Mesenchymal stem cell (in vitro differentiated cells and primary cell): Measurements from ENCODE around the gene PAPPA2.

Source experiments
- DNase-seq: peaks from one replicate; pipeline ENCODE4 v3.0.0-alpha.2; 2013
- H2AFZ ChIP-seq: one replicate; pipeline ENCODE4 v1.6.1; 2013; ENCODE audit warnings: low read depth, mild to moderate bottlenecking, control low read depth, inconsistent platforms, low read length, moderate library complexity
- H2AK5ac ChIP-seq: 2 replicates; pipeline ENCODE4 v1.6.1; 2013; ENCODE audit warnings: low read length, moderate library complexity, mild to moderate bottlenecking, inconsistent platforms; ENCODE audit not compliant: severe bottlenecking
- H2BK120ac ChIP-seq: one replicate; pipeline ENCODE4 v1.6.1; 2013; ENCODE audit warnings: low read depth, mild to moderate bottlenecking, inconsistent platforms, low read length, moderate library complexity
- H2BK12ac ChIP-seq, 2 experiments: one replicate each; pipeline ENCODE4 v1.6.1; 2013; ENCODE audit warnings: inconsistent platforms in 2 of 2, low read length in 2 of 2, mild to moderate bottlenecking in 2 of 2, moderate library complexity in 2 of 2, control low read depth in 1 of 2
- H2BK15ac ChIP-seq: one replicate; pipeline ENCODE4 v1.6.1; 2013; ENCODE audit warnings: mild to moderate bottlenecking, low read depth, inconsistent platforms; ENCODE audit not compliant: poor library complexity, severe bottlenecking
- H2BK5ac ChIP-seq: 2 replicates; pipeline ENCODE4 v1.6.1; 2013; ENCODE audit warnings: low read depth, mild to moderate bottlenecking, low read length, control low read depth, inconsistent platforms; ENCODE audit not compliant: poor library complexity, severe bottlenecking
- H3K14ac ChIP-seq, 2 experiments: one replicate each; pipeline ENCODE4 v1.6.1; 2013; ENCODE audit warnings: inconsistent platforms in 2 of 2, low read length in 2 of 2, control low read depth in 1 of 2, mild to moderate bottlenecking in 1 of 2, moderate library complexity in 1 of 2
- H3K18ac ChIP-seq, 2 experiments: one replicate each; pipeline ENCODE4 v1.6.1; 2013; ENCODE audit warnings: inconsistent platforms in 2 of 2, low read length in 2 of 2, control low read depth in 1 of 2, low read depth in 1 of 2, mild to moderate bottlenecking in 1 of 2
- H3K23ac ChIP-seq, 2 experiments: one replicate each; pipeline ENCODE4 v1.6.1; 2013; ENCODE audit warnings: inconsistent platforms in 2 of 2, low read length in 2 of 2, mild to moderate bottlenecking in 2 of 2, moderate library complexity in 2 of 2, control low read depth in 1 of 2
- H3K27ac ChIP-seq: 2 replicates; pipeline ENCODE4 v1.5.1; 2013; ENCODE audit warnings: mild to moderate bottlenecking, moderate library complexity, low read length, control low read depth, inconsistent platforms; ENCODE audit not compliant: poor library complexity, severe bottlenecking
- H3K27me3 ChIP-seq, 2 experiments: 2 replicates each; pipeline versions ENCODE4 v1.6.1 to v1.7.0; 2013; ENCODE audit warnings: low read length in 2 of 2, mild to moderate bottlenecking in 2 of 2, moderate library complexity in 2 of 2, control low read depth in 1 of 2, inconsistent platforms in 1 of 2; ENCODE audit not compliant: control insufficient read depth in 1 of 2, insufficient read depth in 1 of 2
- H3K36me3 ChIP-seq, 2 experiments: 2 replicates each; pipeline versions ENCODE4 v1.6.1 to v1.7.0; 2013; ENCODE audit warnings: low read length in 2 of 2, control low read depth in 1 of 2, inconsistent platforms in 1 of 2, low read depth in 1 of 2, mild to moderate bottlenecking in 1 of 2; ENCODE audit not compliant: insufficient read depth in 2 of 2, control insufficient read depth in 1 of 2
- H3K4ac ChIP-seq, 2 experiments: one replicate each; pipeline ENCODE4 v1.6.1; 2013; ENCODE audit warnings: inconsistent platforms in 2 of 2, low read length in 2 of 2, mild to moderate bottlenecking in 2 of 2, moderate library complexity in 2 of 2, control low read depth in 1 of 2, low read depth in 1 of 2
- H3K4me1 ChIP-seq: 2 replicates; pipeline ENCODE4 v1.6.1; 2013; ENCODE audit warnings: low read depth, low read length, control low read depth; ENCODE audit not compliant: control insufficient read depth, insufficient read depth
- H3K4me2 ChIP-seq: 2 replicates; pipeline ENCODE4 v1.6.1; 2013; ENCODE audit warnings: low read length, mild to moderate bottlenecking, inconsistent platforms; ENCODE audit not compliant: poor library complexity, severe bottlenecking
- H3K4me3 ChIP-seq, 2 experiments: 2 replicates each; pipeline versions ENCODE4 v1.5.1 to v1.7.0; 2013; ENCODE audit warnings: low read length in 2 of 2, mild to moderate bottlenecking in 2 of 2, control low read depth in 1 of 2, low read depth in 1 of 2; ENCODE audit not compliant: insufficient read depth in 1 of 2
- H3K79me1 ChIP-seq: replicated peaks from 2 replicates; pipeline ENCODE4 v1.6.1; 2013; ENCODE audit warnings: mild to moderate bottlenecking, control low read depth, low read length, inconsistent platforms; ENCODE audit not compliant: poor library complexity, severe bottlenecking
- H3K9ac ChIP-seq: 2 replicates; pipeline ENCODE4 v1.7.0; 2013; ENCODE audit warnings: mild to moderate bottlenecking, low read length, moderate library complexity
- H3K9me3 ChIP-seq: 2 replicates; pipeline ENCODE4 v1.7.0; 2013; ENCODE audit warnings: mild to moderate bottlenecking, low read length; ENCODE audit not compliant: control insufficient read depth
- H4K8ac ChIP-seq: one replicate; pipeline ENCODE4 v1.6.1; 2013; ENCODE audit warnings: inconsistent platforms, mild to moderate bottlenecking, low read length, moderate library complexity
- H4K91ac ChIP-seq: one replicate; pipeline ENCODE4 v1.6.1; 2013; ENCODE audit warnings: mild to moderate bottlenecking, low read length, inconsistent platforms
- WGBS: methylation state at CpG from one replicate; pipeline ENCODE4 v1.1.7; 2013; ENCODE audit warnings: mixed read lengths; 5-methylcytosine and 5-hydroxymethylcytosine counted together

PAPPA2 gene

GRCh38 chr1:176811511-176812288, 348.7 kb downstream of the PAPPA2 start:
- Histone ChIP-seq H2BK5ac (no peak overlapping the region), H3K4me1 (no peaks in the 10 kb centered on the region), H2BK120ac (no peak overlapping the region), H3K9ac (no peak overlapping the region), H2BK15ac (no peak overlapping the region), H4K91ac (no peak overlapping the region), H3K14ac (no peak overlapping the region), H3K27ac (no peak overlapping the region), H2BK12ac (no peak overlapping the region), H3K9me3 (no peaks in the 10 kb centered on the region), H3K18ac (no peak overlapping the region), H3K79me1 (no peaks in the 10 kb centered on the region), H3K27me3 (no peaks in the 10 kb centered on the region), H3K36me3 (no peaks in the 10 kb centered on the region), H3K23ac (no peak overlapping the region), H2AFZ (no peak overlapping the region), H3K4me3 (no peak overlapping the region), H3K4me2 (no peak overlapping the region), H2AK5ac (no peak overlapping the region), H3K4ac (no peak overlapping the region), H4K8ac (no peak overlapping the region)
- 60% methylated on average over 4 of the region's 4 CpGs for WGBS
- no peak for DNase-seq

- no peak overlapping the region for H4K91ac ChIP-seq
- 73% methylated on average over 6 of the region's 6 CpGs for WGBS
- no peak overlapping the region for H4K8ac ChIP-seq
These were observed 352.6 kb downstream of the PAPPA2 start for GRCh38 chr1:176815621-176816020.

GRCh38 chr1:176816232-176816631, 353.3 kb downstream of the PAPPA2 start:
- no peak overlapping the region for H2BK120ac ChIP-seq
- no peak overlapping the region for H3K4ac ChIP-seq

More at GRCh38 chr1:176815621-176816020, 352.6 kb downstream of the PAPPA2 start:
- H3K9ac ChIP-seq: no peak overlapping the region
- H3K4me2 ChIP-seq: no peak overlapping the region
- no peak overlapping the region for H3K23ac ChIP-seq
- H3K27ac ChIP-seq: no peak overlapping the region
- H2BK15ac ChIP-seq: no peak overlapping the region
- no peaks in the 10 kb centered on the region for H3K4me1 ChIP-seq
- no peak overlapping the region for H2AFZ ChIP-seq
- H3K9me3 ChIP-seq: no peaks in the 10 kb centered on the region
- no peak for DNase-seq
- H3K4ac ChIP-seq: no peak overlapping the region
- no peaks in the 10 kb centered on the region for H3K27me3 ChIP-seq
- no peaks in the 10 kb centered on the region for H3K79me1 ChIP-seq
- no peak overlapping the region for H2BK120ac ChIP-seq
- H3K36me3 ChIP-seq: no peaks in the 10 kb centered on the region
- H3K4me3 ChIP-seq: no peak overlapping the region
- no peak overlapping the region for H2BK5ac ChIP-seq
- H2AK5ac ChIP-seq: no peak overlapping the region
- H3K14ac ChIP-seq: no peak overlapping the region
- H3K18ac ChIP-seq: no peak overlapping the region
- H2BK12ac ChIP-seq: no peak overlapping the region

GRCh38 chr1:176820391-176821031, 357.5 kb downstream of the PAPPA2 start:
- Histone ChIP-seq H3K4me1 (no peaks in the 10 kb centered on the region), H2AFZ (no peak overlapping the region), H3K27ac (no peak overlapping the region), H2BK120ac (no peak overlapping the region), H4K91ac (no peak overlapping the region), H3K9ac (peak overlapping the region; percentile 1), H2BK15ac (no peak overlapping the region), H4K8ac (no peak overlapping the region), H3K36me3 (no peaks in the 10 kb centered on the region), H2AK5ac (no peak overlapping the region), H3K27me3 (no peaks in the 10 kb centered on the region), H3K23ac (no peak overlapping the region), H3K9me3 (no peaks in the 10 kb centered on the region), H3K79me1 (no peaks in the 10 kb centered on the region), H3K4me2 (no peak overlapping the region), H3K14ac (no peak overlapping the region), H3K18ac (no peak overlapping the region), H3K4me3 (peak overlapping the region in 1 of 2 experiments; percentile 27), H2BK5ac (no peak overlapping the region), H2BK12ac (no peak overlapping the region), H3K4ac (no peak overlapping the region)
- DNase-seq: no peak
- WGBS: 67% methylated on average over 5 of the region's 5 CpGs

More at GRCh38 chr1:176816232-176816631, 353.3 kb downstream of the PAPPA2 start:
- H3K4me2 ChIP-seq: no peak overlapping the region
- H3K4me1 ChIP-seq: no peaks in the 10 kb centered on the region
- no peak overlapping the region for H2BK5ac ChIP-seq
- H3K23ac ChIP-seq: no peak overlapping the region
- no peak overlapping the region for H3K9ac ChIP-seq
- H3K79me1 ChIP-seq: no peaks in the 10 kb centered on the region
- no peak for DNase-seq
- 69% methylated on average over 2 of the region's 3 CpGs for WGBS
- H3K4me3 ChIP-seq: no peak overlapping the region
- no peak overlapping the region for H2BK15ac ChIP-seq
- H2AFZ ChIP-seq: no peak overlapping the region
- no peaks in the 10 kb centered on the region for H3K36me3 ChIP-seq
- no peak overlapping the region for H4K8ac ChIP-seq
- H3K9me3 ChIP-seq: no peaks in the 10 kb centered on the region
- H3K14ac ChIP-seq: no peak overlapping the region
- no peak overlapping the region for H3K18ac ChIP-seq
- H2BK12ac ChIP-seq: no peak overlapping the region
- no peak overlapping the region for H2AK5ac ChIP-seq
- no peaks in the 10 kb centered on the region for H3K27me3 ChIP-seq
- H3K27ac ChIP-seq: no peak overlapping the region
- no peak overlapping the region for H4K91ac ChIP-seq
